BJ (cell line): ENCODE results near the gene MOCS2. TPM values are rescaled to one million over a fixed set of nuclear protein-coding genes. Genes with fewer than 3 reads are reported as not detected.

ENCODE experiments used
- CTCF ChIA-PET: fragments of 350-600 bp; formaldehyde crosslinking; extraction: SDS; loops from one replicate; lab custom pipeline; 2021; ENCODE audit warnings: antibody characterized with exemption, inconsistent platforms; lab: Yijun Ruan, JAX
- POLR2A ChIA-PET: fragments of 300-600 bp; sonication (Branson Sonifier 250); formaldehyde crosslinking; extraction: SDS; loops from one replicate; lab custom pipeline; 2021; ENCODE audit warnings: antibody characterized with exemption; lab: Charles Lee
- DNase-seq: peaks from one replicate; pipeline ENCODE4 v3.0.0-alpha.2; 2011; ENCODE audit warnings: low read depth
- H3K27me3 ChIP-seq: 2 replicates; pipeline ENCODE4 v1.6.0; 2011; ENCODE audit warnings: low read length; ENCODE audit not compliant: control insufficient read depth, insufficient read depth
- H3K36me3 ChIP-seq: 2 replicates; pipeline ENCODE4 v1.5.1; 2011; ENCODE audit warnings: low read length; ENCODE audit not compliant: control insufficient read depth, insufficient read depth
- H3K4me3 ChIP-seq: 2 replicates; pipeline ENCODE4 v1.5.1; 2011; ENCODE audit warnings: low read depth, mild to moderate bottlenecking, control low read depth, low read length
- polyA plus RNA-seq: library from polyadenylated mRNA; depleted of rRNA; stranded (reverse); fragments of >200 nt; gene quantifications from 2 replicates; pipeline ENCODE4 v1.2.3, GENCODE V29; 2011; rRNA removed
- TF ChIP-seq, protein P1 (sequence below): IDR thresholded peaks from 2 replicates; pipeline ENCODE4 v1.5.1; 2011; ENCODE audit warnings: low read depth, mild to moderate bottlenecking, control low read depth, inconsistent platforms, low read length, moderate library complexity; ENCODE audit not compliant: insufficient read depth

MOCS2 gene
- polyA plus RNA-seq, 1 experiment, result 22.2 TPM

DNA sequence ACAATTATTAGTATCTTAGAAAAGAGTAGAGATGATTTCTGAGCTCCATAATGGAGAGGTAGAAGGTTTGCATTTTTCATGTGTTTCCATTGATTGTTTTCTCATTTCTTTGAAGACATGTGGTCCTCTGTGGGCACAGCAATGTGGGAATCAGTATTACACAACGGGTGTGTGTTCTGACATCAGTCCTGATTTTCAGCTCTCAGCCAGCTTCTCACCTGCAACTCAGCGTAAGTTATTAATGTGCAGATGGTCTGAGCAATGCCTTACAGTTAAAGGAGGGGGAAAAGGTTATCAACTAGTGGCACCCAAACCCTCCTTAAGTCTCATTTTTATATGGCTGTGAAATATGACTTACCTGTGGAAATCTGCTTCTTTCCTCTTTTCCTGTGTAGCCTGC lies 61.3 kb downstream of the MOCS2 start:
- POLR2A ChIA-PET, result no interaction called here
- DNase-seq, result no peak
- TF ChIP-seq, protein P1, sequence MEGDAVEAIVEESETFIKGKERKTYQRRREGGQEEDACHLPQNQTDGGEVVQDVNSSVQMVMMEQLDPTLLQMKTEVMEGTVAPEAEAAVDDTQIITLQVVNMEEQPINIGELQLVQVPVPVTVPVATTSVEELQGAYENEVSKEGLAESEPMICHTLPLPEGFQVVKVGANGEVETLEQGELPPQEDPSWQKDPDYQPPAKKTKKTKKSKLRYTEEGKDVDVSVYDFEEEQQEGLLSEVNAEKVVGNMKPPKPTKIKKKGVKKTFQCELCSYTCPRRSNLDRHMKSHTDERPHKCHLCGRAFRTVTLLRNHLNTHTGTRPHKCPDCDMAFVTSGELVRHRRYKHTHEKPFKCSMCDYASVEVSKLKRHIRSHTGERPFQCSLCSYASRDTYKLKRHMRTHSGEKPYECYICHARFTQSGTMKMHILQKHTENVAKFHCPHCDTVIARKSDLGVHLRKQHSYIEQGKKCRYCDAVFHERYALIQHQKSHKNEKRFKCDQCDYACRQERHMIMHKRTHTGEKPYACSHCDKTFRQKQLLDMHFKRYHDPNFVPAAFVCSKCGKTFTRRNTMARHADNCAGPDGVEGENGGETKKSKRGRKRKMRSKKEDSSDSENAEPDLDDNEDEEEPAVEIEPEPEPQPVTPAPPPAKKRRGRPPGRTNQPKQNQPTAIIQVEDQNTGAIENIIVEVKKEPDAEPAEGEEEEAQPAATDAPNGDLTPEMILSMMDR, result no peak
- Histone ChIP-seq H3K36me3 (no peaks in the 10 kb centered on the region; the same call in 1 of the 2 replicates), H3K4me3 (no peak overlapping the region), H3K27me3 (no peaks in the 10 kb centered on the region)
- CTCF ChIA-PET, result interaction anchor here (0.6 to 1.5 kb wide), 2 partner anchors 12 to 106 kb away, joined by 3 to 5 read pairs; no protein-coding TSS in a partner anchor

Other genes starting within 250 kb of the MOCS2 start
- 5.3 and 10.1 TPM in 2 replicates for gene ITGA2, start 120.4 kb downstream of the MOCS2 start, polyA plus RNA-seq